Measurements from ENCODE around the gene ZGLP1.

DNA sequence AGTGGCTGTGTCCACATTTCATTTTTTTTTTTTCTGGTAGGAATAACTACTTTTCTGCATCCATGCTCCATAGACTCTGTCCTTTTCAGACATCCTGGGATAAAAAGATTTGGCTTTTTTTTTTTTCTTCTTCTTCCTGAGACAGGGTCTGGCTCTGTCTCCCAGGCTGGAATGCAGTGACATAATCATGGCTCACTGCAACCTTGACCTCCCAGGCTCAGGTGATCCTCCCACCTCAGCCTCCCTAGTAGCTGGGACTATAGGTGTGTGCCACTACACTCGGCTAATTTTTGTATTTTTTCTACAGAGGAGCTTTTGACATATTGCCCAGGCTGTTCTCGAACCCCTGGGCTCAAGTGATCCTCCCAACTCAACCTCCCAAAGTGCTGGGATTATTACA, 33.9 kb upstream of the ZGLP1 start:
- TF ChIP-seq, protein P1, sequence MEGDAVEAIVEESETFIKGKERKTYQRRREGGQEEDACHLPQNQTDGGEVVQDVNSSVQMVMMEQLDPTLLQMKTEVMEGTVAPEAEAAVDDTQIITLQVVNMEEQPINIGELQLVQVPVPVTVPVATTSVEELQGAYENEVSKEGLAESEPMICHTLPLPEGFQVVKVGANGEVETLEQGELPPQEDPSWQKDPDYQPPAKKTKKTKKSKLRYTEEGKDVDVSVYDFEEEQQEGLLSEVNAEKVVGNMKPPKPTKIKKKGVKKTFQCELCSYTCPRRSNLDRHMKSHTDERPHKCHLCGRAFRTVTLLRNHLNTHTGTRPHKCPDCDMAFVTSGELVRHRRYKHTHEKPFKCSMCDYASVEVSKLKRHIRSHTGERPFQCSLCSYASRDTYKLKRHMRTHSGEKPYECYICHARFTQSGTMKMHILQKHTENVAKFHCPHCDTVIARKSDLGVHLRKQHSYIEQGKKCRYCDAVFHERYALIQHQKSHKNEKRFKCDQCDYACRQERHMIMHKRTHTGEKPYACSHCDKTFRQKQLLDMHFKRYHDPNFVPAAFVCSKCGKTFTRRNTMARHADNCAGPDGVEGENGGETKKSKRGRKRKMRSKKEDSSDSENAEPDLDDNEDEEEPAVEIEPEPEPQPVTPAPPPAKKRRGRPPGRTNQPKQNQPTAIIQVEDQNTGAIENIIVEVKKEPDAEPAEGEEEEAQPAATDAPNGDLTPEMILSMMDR (IDR thresholded peaks at IDR 0.05): no peak
- TF ChIP-seq POLR2AphosphoS5 (IDR thresholded peaks at IDR 0.05): no peak

Data from breast epithelium (tissue), 3 donors.